HG03095 (cell line): Measurements from ENCODE around the gene TIPRL.
"Not testable (repeated sequence)": the region's sequence is repeated elsewhere in the genome, so short reads cannot be mapped to it uniquely, and the experiment has no call there.

Source experiments
- ATAC-seq: cut with Tn5 transposase; IDR thresholded peaks from one replicate; pipeline ENCODE4 v1.9.1; 2021; ENCODE audit warnings: moderate library complexity; ENCODE audit not compliant: unreplicated experiment

Gene TIPRL

GRCh38 chr1:168178638-168179437, at the start of gene TIPRL:
TIPRL (plus strand) TSS chr1:168178962; CDS start chr1:168179078, 116 bp downstream.
- ATAC-seq: peak; percentile 94

- no peak for ATAC-seq
Observed at GRCh38 chr1:168129933-168130332, 48.8 kb upstream of the TIPRL start.

GRCh38 chr1:168134132-168134531, 44.6 kb upstream of the TIPRL start:
- ATAC-seq: no peak

- no peak for ATAC-seq
Observed at GRCh38 chr1:168134642-168135041, 44.1 kb upstream of the TIPRL start.

GRCh38 chr1:168135116-168135920, 43.4 kb upstream of the TIPRL start:
- ATAC-seq: no peak

GRCh38 chr1:168135921-168136708, 42.6 kb upstream of the TIPRL start:
- ATAC-seq: no peak

GRCh38 chr1:168136709-168137514, 41.9 kb upstream of the TIPRL start, which contains the start of gene GPR161:
GPR161 (minus strand) TSS chr1:168136930; CDS start chr1:168104850, 32,080 bp downstream.
- ATAC-seq: no peak

- no peak for ATAC-seq
Observed at GRCh38 chr1:168137515-168137821, 41.3 kb upstream of the TIPRL start.

- ATAC-seq: no peak
Observed at GRCh38 chr1:168138134-168138533, 40.6 kb upstream of the TIPRL start.

GRCh38 chr1:168139070-168139469, 39.7 kb upstream of the TIPRL start:
- no peak for ATAC-seq

- ATAC-seq: no peak
Observed at GRCh38 chr1:168141871-168142385, 36.8 kb upstream of the TIPRL start.

GRCh38 chr1:168145184-168146159, 33.3 kb upstream of the TIPRL start:
- ATAC-seq: peak; percentile 87

GRCh38 chr1:168146160-168146539, 32.6 kb upstream of the TIPRL start:
- no peak for ATAC-seq

- no peak for ATAC-seq
Observed at GRCh38 chr1:168146626-168147025, 32.1 kb upstream of the TIPRL start.

GRCh38 chr1:168148916-168149315, 29.8 kb upstream of the TIPRL start:
- peak; percentile 75 for ATAC-seq

GRCh38 chr1:168150283-168150682, 28.5 kb upstream of the TIPRL start:
- no peak for ATAC-seq

- ATAC-seq: no peak
Observed at GRCh38 chr1:168151935-168152334, 26.8 kb upstream of the TIPRL start.

GRCh38 chr1:168154707-168155106, 24.1 kb upstream of the TIPRL start:
- ATAC-seq: not testable (repeated sequence)

GRCh38 chr1:168155910-168156309, 22.9 kb upstream of the TIPRL start:
- no peak for ATAC-seq
